AG08395 (cell line): ENCODE results near the gene EML4.

Experiments used
- DNase-seq: peaks from one replicate; pipeline ENCODE4 v3.0.0; 2012; ENCODE audit warnings: mixed read lengths, low spot score

The EML4 gene

GRCh38 chr2:42261518-42262195, 92.5 kb downstream of the EML4 start:
- DNase-seq, result no peak

GRCh38 chr2:42266236-42266635, 97.1 kb downstream of the EML4 start:
- DNase-seq, result no peak

- no peak for DNase-seq
Measured at GRCh38 chr2:42267530-42267929, 98.4 kb downstream of the EML4 start.

GRCh38 chr2:42268528-42269151, 99.5 kb downstream of the EML4 start:
- no peak for DNase-seq

GRCh38 chr2:42270757-42271156, 101.6 kb downstream of the EML4 start:
- no peak for DNase-seq

- peak; percentile 11 for DNase-seq
Measured at GRCh38 chr2:42271246-42271645, 102.1 kb downstream of the EML4 start.

GRCh38 chr2:42274863-42275262, 105.7 kb downstream of the EML4 start:
- no peak for DNase-seq

GRCh38 chr2:42281416-42282081, 112.4 kb downstream of the EML4 start:
- DNase-seq, result no peak

GRCh38 chr2:42284019-42284418, 114.9 kb downstream of the EML4 start:
- no peak for DNase-seq

- no peak for DNase-seq
Measured at GRCh38 chr2:42286268-42286946, 117.3 kb downstream of the EML4 start.

GRCh38 chr2:42288811-42289210, 119.7 kb downstream of the EML4 start:
- DNase-seq, result no peak

GRCh38 chr2:42289222-42289621, 120.1 kb downstream of the EML4 start:
- no peak for DNase-seq

GRCh38 chr2:42290005-42290404, 120.9 kb downstream of the EML4 start:
- no peak for DNase-seq

GRCh38 chr2:42293019-42293418, 123.9 kb downstream of the EML4 start:
- no peak for DNase-seq

GRCh38 chr2:42296226-42296625, 127.1 kb downstream of the EML4 start:
- DNase-seq, result no peak

- DNase-seq, result no peak
Measured at GRCh38 chr2:42297322-42297936, 128.3 kb downstream of the EML4 start.

- no peak for DNase-seq
Measured at GRCh38 chr2:42298132-42298531, 129.0 kb downstream of the EML4 start.

GRCh38 chr2:42298996-42299754, 130.0 kb downstream of the EML4 start:
- no peak for DNase-seq

GRCh38 chr2:42300527-42300926, 131.4 kb downstream of the EML4 start:
- no peak for DNase-seq

- no peak for DNase-seq
Measured at GRCh38 chr2:42303252-42303651, 134.1 kb downstream of the EML4 start.

- DNase-seq, result no peak
Measured at GRCh38 chr2:42304059-42304713, 135.0 kb downstream of the EML4 start.
